NCI-H2196 treated with DMSO at 0.1 percent for 48 hours (cell line): ENCODE data around the gene FUBP1.
"Not testable (repeated sequence)": the region's sequence is repeated elsewhere in the genome, so short reads cannot be mapped to it uniquely, and the experiment has no call there.

Experiments
- DNase-seq: peaks from one replicate; lab custom pipeline; 2025; ENCODE audit not compliant: unreplicated experiment; lab: John Stamatoyannopoulos, UW

The FUBP1 gene

DNA sequence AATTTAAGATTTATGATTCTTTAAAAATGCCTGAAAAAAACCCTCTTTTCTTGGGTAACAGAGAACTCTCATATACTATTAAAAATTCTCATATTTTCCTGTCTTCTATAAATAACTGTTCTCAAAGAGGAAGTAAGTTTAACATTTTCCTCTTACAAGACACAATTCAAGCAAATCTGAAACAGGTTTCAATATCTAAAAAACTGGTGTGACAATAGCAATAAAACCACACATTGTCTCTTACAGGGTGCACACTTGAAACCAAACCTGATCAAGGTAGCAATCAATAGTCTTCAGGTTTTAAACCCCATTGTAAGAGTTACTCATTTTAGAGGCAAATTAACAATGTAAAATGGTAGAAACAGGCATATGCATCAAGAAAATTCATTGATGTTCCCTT is 28.0 kb downstream of the FUBP1 start:
- DNase-seq: no peak

DNA sequence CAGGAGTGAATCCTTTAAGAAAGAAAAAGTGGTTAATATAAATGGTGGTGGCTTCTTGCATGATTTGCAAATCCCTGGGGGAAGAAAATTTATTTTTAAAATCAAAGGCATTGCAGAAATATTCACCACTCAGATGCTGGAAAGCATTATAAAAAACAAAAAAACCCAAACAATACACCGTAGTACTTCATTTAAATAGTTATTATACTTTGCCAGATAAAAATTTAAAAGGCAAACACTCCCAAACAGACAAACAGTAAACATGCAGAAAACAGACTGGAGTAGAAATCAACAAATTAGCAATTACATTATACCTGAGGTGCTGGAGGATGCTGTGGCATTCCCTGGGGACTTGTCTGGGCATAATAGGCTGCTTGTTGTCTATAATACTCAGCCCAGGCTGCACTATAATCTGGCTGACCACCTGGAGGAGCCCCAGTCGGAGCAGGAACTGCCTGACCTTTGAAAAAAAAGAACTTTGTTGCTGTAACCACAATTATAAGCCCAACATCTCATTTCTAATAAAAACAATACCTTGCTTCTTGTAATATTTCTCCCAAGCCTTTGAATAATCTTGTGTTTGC is 29.9 kb downstream of the FUBP1 start:
- DNase-seq: no peak

- DNase-seq: no peak
These were observed 33.5 kb downstream of the FUBP1 start for GRCh38 chr1:77945345-77945744.

DNA sequence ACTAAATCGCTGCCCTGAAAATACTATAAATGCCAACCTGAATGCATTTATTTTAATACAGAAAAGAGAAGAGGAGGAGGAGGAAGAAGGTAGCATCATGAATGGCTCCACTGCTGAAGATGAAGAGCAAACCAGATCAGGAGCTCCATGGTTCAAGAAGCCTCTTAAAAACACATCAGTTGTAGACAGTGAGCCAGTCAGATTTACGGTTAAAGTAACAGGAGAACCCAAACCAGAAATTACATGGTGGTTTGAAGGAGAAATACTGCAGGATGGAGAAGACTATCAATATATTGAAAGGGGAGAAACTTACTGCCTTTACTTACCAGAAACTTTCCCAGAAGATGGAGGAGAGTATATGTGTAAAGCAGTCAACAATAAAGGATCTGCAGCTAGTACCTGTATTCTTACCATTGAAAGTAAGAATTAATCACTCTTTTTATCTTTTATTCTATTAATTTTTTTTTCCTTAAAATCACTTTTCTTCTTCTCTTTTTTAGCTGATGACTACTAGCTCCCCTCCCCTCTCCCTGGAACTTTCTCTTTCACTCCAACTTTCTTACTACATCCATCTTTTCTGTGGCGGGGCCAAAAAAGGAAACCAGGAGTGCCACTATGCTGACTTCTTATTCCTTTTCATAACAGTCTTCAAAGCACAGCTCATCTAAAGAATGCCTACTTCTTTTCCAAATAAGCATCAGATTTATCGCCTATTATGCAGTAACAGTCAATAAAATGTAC is 36.3 kb downstream of the FUBP1 start:
- no peak for DNase-seq

- DNase-seq: no peak
These were observed 37.8 kb downstream of the FUBP1 start for GRCh38 chr1:77940921-77941570.

GRCh38 chr1:77938651-77939050 is 40.2 kb downstream of the FUBP1 start:
- no peak for DNase-seq

GRCh38 chr1:77929806-77930205 is 49.1 kb downstream of the FUBP1 start:
- DNase-seq: no peak

DNA sequence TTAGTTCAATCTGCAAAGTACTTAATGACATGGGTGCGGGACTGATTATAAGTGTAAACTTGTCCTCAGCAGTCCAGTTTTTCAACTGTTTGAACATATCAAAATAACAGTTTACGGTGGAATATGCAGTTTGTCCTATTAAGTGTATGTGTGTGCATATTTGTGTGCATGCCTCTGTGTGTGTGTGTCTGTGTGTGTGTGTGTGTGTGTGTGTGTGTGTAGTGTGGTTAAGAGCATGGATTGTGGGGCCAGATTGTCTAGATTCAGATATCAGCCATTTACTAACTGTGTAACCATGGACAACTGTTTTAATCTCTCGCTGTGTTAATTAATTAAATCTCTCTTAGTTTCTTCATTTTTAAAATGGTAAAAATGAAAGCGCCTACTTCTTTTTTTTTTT is 51.5 kb downstream of the FUBP1 start:
- DNase-seq: no peak

DNA sequence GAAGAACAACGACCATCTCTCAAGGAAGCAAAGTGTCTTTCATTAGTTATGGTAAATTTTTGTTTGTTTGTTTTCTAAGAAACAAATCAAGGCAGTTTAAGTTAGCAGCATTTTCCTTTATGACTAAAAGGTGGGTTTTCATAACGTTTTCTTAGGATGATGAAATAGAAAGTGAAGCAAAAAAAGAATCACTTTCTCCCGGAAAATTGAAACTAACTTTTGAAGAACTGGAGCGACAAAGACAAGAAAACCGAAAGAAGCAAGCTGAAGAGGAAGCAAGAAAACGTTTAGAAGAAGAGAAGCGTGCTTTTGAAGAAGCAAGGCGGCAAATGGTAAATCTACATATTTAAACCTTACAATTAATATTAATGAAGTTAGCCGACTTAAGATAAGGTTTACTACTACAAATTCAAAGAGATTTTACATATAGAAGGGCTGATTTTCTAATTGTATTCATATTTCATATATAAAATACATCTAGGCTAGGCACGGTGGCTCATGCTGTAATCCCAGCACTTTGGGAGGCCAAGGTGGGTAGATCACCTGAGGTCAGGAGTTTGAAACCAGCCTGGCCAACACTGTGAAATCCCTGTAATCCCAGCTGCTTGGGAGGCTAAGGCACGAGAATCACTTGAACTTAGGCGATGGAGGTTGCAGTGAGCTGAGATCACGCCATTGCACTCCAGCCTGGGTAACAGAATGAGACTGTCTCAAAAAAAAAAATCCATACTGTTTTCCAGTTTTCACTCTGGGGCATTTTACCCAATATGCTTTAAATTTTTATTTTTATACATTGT is 52.1 kb downstream of the FUBP1 start:
- DNase-seq: no peak

- DNase-seq: no peak
These were observed 52.9 kb downstream of the FUBP1 start for GRCh38 chr1:77925956-77926355.

GRCh38 chr1:77925518-77925917 is 53.4 kb downstream of the FUBP1 start:
- DNase-seq: no peak

- not testable (repeated sequence) for DNase-seq
These were observed 60.0 kb downstream of the FUBP1 start for GRCh38 chr1:77918918-77919317.

DNA sequence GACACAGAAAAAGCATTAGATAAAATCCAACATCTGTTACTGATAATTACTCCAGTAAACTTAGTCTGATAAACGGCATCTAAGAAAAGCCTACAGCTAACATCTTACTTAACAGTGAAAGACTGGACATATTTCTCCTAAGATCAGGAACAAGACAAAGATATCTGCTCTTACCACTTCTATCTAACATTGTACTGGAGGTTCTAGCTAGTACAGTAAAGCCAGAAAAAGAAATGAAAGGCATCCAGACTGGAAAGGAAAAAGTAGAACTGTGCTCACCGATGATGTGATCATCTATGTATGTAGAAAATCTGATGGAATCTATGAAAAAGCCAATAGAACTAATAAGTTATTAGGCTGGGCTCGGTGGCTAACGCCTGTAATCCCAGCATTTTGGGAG is 68.8 kb downstream of the FUBP1 start:
- no peak for DNase-seq

GRCh38 chr1:77906624-77907023 is 72.2 kb downstream of the FUBP1 start:
- no peak for DNase-seq

DNA sequence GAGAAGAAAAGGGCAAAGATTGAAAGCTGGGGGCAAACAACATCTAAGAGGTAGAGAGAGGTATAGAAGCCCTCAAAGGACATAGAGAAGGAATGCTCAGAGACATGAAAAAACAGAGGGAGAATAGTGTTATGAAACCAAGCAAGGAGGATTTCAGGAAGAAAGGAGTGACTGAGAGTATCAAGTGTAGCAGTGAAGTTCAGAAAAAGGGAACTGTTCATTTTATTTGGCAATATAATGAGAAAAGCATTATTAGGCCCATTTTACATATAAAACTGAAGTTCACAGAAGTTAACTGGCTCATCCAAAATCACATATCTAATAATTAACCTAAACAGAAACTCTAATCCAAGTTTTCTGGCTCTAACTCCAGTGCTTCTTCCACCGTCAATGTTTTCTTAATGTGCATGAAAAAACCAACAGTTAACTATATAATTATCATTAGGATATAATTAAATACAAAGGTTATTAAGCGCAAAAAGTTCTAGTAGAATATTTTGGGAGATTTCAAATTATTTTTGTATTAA is 72.8 kb downstream of the FUBP1 start:
- no peak for DNase-seq

DNA sequence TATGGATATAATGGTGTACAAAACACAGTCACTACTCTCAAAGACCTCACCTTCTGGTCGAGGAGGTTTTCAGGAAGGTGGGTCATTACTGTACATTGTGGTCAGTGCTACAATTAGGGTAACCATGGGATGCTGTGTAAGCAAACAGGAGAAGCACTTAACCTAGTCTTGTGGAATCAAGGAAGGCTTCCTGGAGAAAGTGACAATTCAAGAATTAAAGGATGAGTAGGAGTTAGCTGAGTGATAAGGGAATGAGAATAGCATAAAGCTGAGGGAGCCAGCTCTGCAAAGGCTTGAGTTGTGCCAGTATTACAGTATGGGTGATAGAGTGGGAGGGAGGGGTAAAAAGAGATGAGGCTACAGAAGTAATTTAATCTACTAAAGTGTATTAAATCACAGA is 73.3 kb downstream of the FUBP1 start:
- DNase-seq: no peak

DNA sequence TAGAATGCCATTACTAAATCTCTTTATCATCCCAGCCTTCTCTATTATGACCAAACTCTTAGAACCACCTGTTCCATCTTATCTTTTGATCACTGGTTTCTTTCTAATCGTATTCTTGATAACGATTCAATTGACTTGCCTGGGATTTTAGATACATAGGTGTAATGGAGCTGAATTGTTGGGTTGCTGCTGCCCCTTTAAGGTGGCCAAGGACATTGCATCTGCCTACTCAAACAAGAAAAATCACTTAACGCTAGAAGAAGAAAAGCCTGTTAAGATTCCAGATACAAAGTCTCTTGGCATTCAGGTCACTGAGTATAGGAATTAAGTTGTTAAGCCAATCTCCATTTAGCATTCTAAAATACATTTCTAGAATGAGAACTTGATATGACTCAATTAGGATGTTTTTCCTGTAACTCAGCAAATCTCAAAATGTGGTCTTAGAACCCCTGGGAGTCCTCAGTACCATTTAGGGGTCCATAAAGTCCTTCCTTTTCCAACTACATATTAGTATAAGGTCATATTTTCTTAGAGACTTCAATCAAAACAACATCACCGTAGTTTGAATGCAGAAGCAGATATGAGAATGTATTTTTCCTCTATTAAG is 78.1 kb downstream of the FUBP1 start:
- DNase-seq: peak; percentile 6

- DNase-seq: no peak
These were observed 79.1 kb downstream of the FUBP1 start for GRCh38 chr1:77899647-77900320.
